Endothelial cell of umbilical vein (primary cell): ENCODE measurements around the gene ADA. TPM values are rescaled to one million over a fixed set of nuclear protein-coding genes. Genes with fewer than 3 reads are reported as not detected.

Experiments used
- BruUV-seq: library from RNA; stranded (reverse); fragments of 400-500 nt; replicated peaks from 2 replicates; lab custom pipeline; 2021; lab: Mats Ljungman, UMichigan
- CTCF ChIA-PET: fragments of 300-600, 350-600 bp; sonication (Branson Sonifier 250); formaldehyde crosslinking; loops from one replicate; lab custom pipeline; 2021; ENCODE audit warnings: antibody characterized with exemption, inconsistent platforms; lab: Charles Lee
- POLR2A ChIA-PET: fragments of 300-600, 350-600 bp; sonication (Branson Sonifier 250); formaldehyde crosslinking; loops from one replicate; lab custom pipeline; 2021; ENCODE audit warnings: antibody characterized with exemption, inconsistent platforms; lab: Charles Lee
- DNase-seq: peaks from one replicate; pipeline ENCODE4 v3.0.0-alpha.2; 2011; ENCODE audit warnings: low read depth, low spot score
- FAIRE-seq: peaks from 2 replicates; lab custom pipeline; 2011; peaks lifted over from hg19 to GRCh38; lab: Jason Lieb, UNC
- H2AFZ ChIP-seq: 2 replicates; pipeline ENCODE4 v1.6.0; 2012; ENCODE audit warnings: low read depth, low read length, control low read depth, inconsistent platforms
- H3K27ac ChIP-seq: 2 replicates; pipeline ENCODE4 v1.5.1; 2011; ENCODE audit warnings: low read depth, mild to moderate bottlenecking, control low read depth, low read length, moderate library complexity; ENCODE audit not compliant: insufficient read depth
- H3K27me3 ChIP-seq, 2 experiments: 2 replicates each; pipeline versions ENCODE4 v1.6.0 to v1.6.1; 2011; ENCODE audit warnings: low read length in 2 of 2, mixed read lengths in 1 of 2; ENCODE audit not compliant: control insufficient read depth in 2 of 2, insufficient read depth in 2 of 2
- H3K36me3 ChIP-seq, 2 experiments: 2 replicates in 1 of 2; 3 replicates in 1 of 2; pipeline ENCODE4 v1.5.1; 2011; ENCODE audit warnings: low read length in 2 of 2, mild to moderate bottlenecking in 1 of 2, moderate library complexity in 1 of 2; ENCODE audit not compliant: control insufficient read depth in 2 of 2, insufficient read depth in 2 of 2; ENCODE audit errors: extremely low read depth in 1 of 2
- H3K4me1 ChIP-seq: 3 replicates; pipeline ENCODE4 v1.5.1; 2011; ENCODE audit warnings: mild to moderate bottlenecking, low read length; ENCODE audit not compliant: control insufficient read depth, insufficient read depth; ENCODE audit errors: extremely low read depth
- H3K4me2 ChIP-seq: 2 replicates; pipeline ENCODE4 v1.6.1; 2011; ENCODE audit warnings: low read length, control low read depth, mixed read lengths; ENCODE audit not compliant: insufficient read depth
- H3K4me3 ChIP-seq, 3 experiments: fragments of 200-600 bp in 1 of 3; sonication (generic), shearing (Covaris generic) in 1 of 3; replicated peaks in 1 of 3; 2 replicates each; pipeline ENCODE4 v1.5.1; 2011 to 2016; ENCODE audit warnings: control low read depth in 3 of 3, low read length in 3 of 3, mild to moderate bottlenecking in 2 of 3, inconsistent platforms in 1 of 3, low read depth in 1 of 3, moderate library complexity in 1 of 3; ENCODE audit not compliant: insufficient read depth in 1 of 3
- H3K79me2 ChIP-seq: 2 replicates; pipeline ENCODE4 v1.6.0; 2012; ENCODE audit warnings: low read length, inconsistent platforms; ENCODE audit not compliant: control insufficient read depth, insufficient read depth
- H3K9ac ChIP-seq: replicated peaks from 2 replicates; pipeline ENCODE3; 2011; ENCODE audit warnings: low read length, control low read depth; ENCODE audit not compliant: insufficient read depth; ENCODE audit errors: extremely low read depth
- H3K9me1 ChIP-seq: replicated peaks from 3 replicates; pipeline ENCODE4 v1.6.0; 2011; ENCODE audit warnings: mild to moderate bottlenecking, low read length; ENCODE audit not compliant: control insufficient read depth, insufficient read depth; ENCODE audit errors: extremely low read depth
- H3K9me3 ChIP-seq: replicated peaks from 2 replicates; pipeline ENCODE4 v1.5.1; 2012; ENCODE audit warnings: low read length, inconsistent platforms; ENCODE audit not compliant: control insufficient read depth, insufficient read depth
- H4K20me1 ChIP-seq: replicated peaks from 2 replicates; pipeline ENCODE3; 2011; ENCODE audit warnings: mild to moderate bottlenecking, low read length; ENCODE audit not compliant: control insufficient read depth, insufficient read depth; ENCODE audit errors: extremely low read depth
- EZH2 ChIP-seq: IDR thresholded peaks from 2 replicates; pipeline ENCODE4 v1.6.1; 2012; ENCODE audit warnings: borderline replicate concordance, low read depth, mild to moderate bottlenecking, moderate library complexity, low read length, inconsistent platforms; ENCODE audit not compliant: severe bottlenecking
- FOS ChIP-seq: IDR thresholded peaks from 2 replicates; pipeline ENCODE4 v1.6.1; 2011; ENCODE audit warnings: mild to moderate bottlenecking, low read length, moderate library complexity, borderline replicate concordance; ENCODE audit not compliant: insufficient read depth
- GATA2 ChIP-seq: IDR thresholded peaks from 2 replicates; pipeline ENCODE4 v1.7.0; 2011; ENCODE audit warnings: low read depth, mild to moderate bottlenecking, moderate library complexity, mixed read lengths, low read length; ENCODE audit not compliant: insufficient read length, insufficient read depth
- JUN ChIP-seq: IDR thresholded peaks from 2 replicates; pipeline ENCODE4 v1.6.1; 2011; ENCODE audit warnings: borderline replicate concordance, low read depth; ENCODE audit not compliant: insufficient read length, insufficient read depth
- MYC ChIP-seq: IDR thresholded peaks from one replicate; pipeline ENCODE4 v1.6.1; 2011; ENCODE audit warnings: mild to moderate bottlenecking, low read depth, low read length
- POLR2A ChIP-seq: IDR thresholded peaks from 2 replicates; pipeline ENCODE4 v1.6.1; 2012; ENCODE audit warnings: low read depth, mild to moderate bottlenecking, control low read depth, low read length
- POLR2AphosphoS5 ChIP-seq: IDR thresholded peaks from 2 replicates; pipeline ENCODE4 v1.6.1; 2012; ENCODE audit warnings: low read depth, mild to moderate bottlenecking, control low read depth, low read length, moderate library complexity; ENCODE audit not compliant: insufficient read depth
- dilution Hi-C: fragments of 300-500 bp; cut with MboI; formaldehyde crosslinking; loops from one replicate; pipeline ENCODE4 v1.15.0; 2019; ENCODE audit warnings: low sequenced_read_pairs; ENCODE audit not compliant: extremely low pct_ligation_motif_present
- intact Hi-C: fragments of 100-400 bp; cut with micrococcal nuclease; formaldehyde crosslinking; loops from one replicate; pipeline ENCODE4 v1.10.0; 2022
- polyA plus RNA-seq, 4 experiments: library from polyadenylated mRNA; depleted of rRNA in 3 of 4; stranded (reverse) in 3 of 4; unstranded in 1 of 4; fragments of >200 nt; gene quantifications; 2 replicates each; pipeline versions ENCODE4 v1.2.1 to v1.2.3, GENCODE V29; 2011 to 2012; ENCODE audit warnings: missing spikeins in 1 of 4
- total RNA-seq: library from RNA; stranded (reverse); gene quantifications from 2 replicates; pipeline ENCODE4 v1.2.3, GENCODE V29; 2021
- TF ChIP-seq, protein P1 (sequence below): IDR thresholded peaks from 2 replicates; pipeline ENCODE4 v1.6.1; 2011; ENCODE audit not compliant: insufficient read depth, insufficient read length
- TF ChIP-seq, protein P2 (sequence below), 2 donors: IDR thresholded peaks; 1 replicate in 1 of 2; 2 replicates in 1 of 2; pipeline ENCODE4 v1.5.1; 2011; ENCODE audit warnings: low read length in 2 of 2, mild to moderate bottlenecking in 2 of 2, moderate library complexity in 2 of 2, control low read depth in 1 of 2, inconsistent platforms in 1 of 2, low read depth in 1 of 2; ENCODE audit not compliant: insufficient read depth in 1 of 2; ENCODE audit errors: extremely low read depth in 1 of 2

ADA gene
- total and polyA plus RNA-seq, 2 donors (not counting 3 experiments of a cell fraction or from before 2014, with no cell fraction given): 26.3 to 33.1 TPM

DNA sequence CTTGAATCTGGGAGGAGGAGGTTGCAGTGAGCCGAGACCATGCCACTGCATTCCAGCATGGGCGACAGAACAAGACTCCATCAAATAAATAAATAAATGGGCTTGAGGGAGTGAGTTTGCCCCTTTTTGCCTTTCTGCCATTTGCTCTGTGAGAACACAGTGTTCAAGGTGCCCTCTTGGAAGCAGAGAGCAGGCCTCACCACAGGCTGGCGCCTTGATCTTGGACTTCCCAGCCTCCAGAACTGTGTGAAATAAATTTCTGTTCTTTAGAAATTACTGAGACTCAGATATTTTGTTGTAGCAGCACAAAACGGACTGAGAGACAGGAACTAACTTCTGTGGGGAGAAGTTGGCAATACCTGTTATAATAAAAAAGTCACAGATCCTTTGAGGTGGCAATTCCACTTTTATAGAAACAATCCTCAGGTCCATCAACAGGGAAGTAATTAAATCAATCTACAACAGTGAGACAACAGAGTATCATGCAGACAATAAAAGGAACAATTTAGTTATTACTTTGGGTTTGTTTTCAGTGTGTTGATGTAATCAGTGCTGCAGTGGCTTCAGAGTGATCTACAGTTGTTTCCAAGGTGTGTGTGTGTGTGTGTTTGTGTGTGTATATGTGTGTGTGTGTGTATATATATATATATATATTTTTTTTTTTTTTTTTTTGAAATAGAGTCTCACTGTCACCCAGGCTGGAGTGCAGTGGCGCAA is 44.6 kb downstream of the ADA start:
- H3K79me2 ChIP-seq: peaks cover 63% of the 10 kb centered on the region
- TF ChIP-seq JUN (no peak), POLR2A (no peak), FOS (no peak), POLR2AphosphoS5 (no peak), EZH2 (no peak), GATA2 (no peak), MYC (no peak)
- TF ChIP-seq, protein P1, sequence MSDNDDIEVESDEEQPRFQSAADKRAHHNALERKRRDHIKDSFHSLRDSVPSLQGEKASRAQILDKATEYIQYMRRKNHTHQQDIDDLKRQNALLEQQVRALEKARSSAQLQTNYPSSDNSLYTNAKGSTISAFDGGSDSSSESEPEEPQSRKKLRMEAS: no peak
- TF ChIP-seq, protein P2, sequence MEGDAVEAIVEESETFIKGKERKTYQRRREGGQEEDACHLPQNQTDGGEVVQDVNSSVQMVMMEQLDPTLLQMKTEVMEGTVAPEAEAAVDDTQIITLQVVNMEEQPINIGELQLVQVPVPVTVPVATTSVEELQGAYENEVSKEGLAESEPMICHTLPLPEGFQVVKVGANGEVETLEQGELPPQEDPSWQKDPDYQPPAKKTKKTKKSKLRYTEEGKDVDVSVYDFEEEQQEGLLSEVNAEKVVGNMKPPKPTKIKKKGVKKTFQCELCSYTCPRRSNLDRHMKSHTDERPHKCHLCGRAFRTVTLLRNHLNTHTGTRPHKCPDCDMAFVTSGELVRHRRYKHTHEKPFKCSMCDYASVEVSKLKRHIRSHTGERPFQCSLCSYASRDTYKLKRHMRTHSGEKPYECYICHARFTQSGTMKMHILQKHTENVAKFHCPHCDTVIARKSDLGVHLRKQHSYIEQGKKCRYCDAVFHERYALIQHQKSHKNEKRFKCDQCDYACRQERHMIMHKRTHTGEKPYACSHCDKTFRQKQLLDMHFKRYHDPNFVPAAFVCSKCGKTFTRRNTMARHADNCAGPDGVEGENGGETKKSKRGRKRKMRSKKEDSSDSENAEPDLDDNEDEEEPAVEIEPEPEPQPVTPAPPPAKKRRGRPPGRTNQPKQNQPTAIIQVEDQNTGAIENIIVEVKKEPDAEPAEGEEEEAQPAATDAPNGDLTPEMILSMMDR (IDR thresholded peaks at IDR 0.05; ENCODE audit: extremely low read depth in 1 of 2, insufficient read depth in 1 of 2, low read depth in 1 of 2, low read length in 2 of 2): no peak
- H3K9ac ChIP-seq: no peak overlapping the region
- peaks cover 0 to 5% of the 10 kb centered on the region in 2 experiments for H3K36me3 ChIP-seq
- no peak overlapping the region for H3K27ac ChIP-seq
- H3K4me2 ChIP-seq: no peak overlapping the region
- no peaks in the 10 kb centered on the region for H3K27me3 ChIP-seq
- no peaks in the 10 kb centered on the region for H3K9me1 ChIP-seq
- DNase-seq: no peak
- CTCF ChIA-PET: interaction anchor here (1.0 kb wide), 1 partner anchor 11 kb away, joined by 3 read pairs; no protein-coding TSS in a partner anchor
- POLR2A ChIA-PET: no interaction called here
- intact Hi-C loops: no loop called here
- H3K4me3 ChIP-seq: no peak overlapping the region
- H3K9me3 ChIP-seq: no peaks in the 10 kb centered on the region
- BruUV-seq: no TSS peak
- H4K20me1 ChIP-seq: no peaks in the 10 kb centered on the region
- no peak overlapping the region for H2AFZ ChIP-seq
- dilution Hi-C loops: no loop called here
- no peak for FAIRE-seq
- H3K4me1 ChIP-seq: peaks cover 22% of the 10 kb centered on the region
